ENCODE data around the gene PIP. TPM values are rescaled to one million over a fixed set of nuclear protein-coding genes. Genes with fewer than 3 reads are reported as not detected.

Gene PIP
- total RNA-seq, 1 experiment from 2014 or later, result not detected

GRCh38 chr7:143126146-143126545, 5.7 kb upstream of the PIP start:
- Mint-ChIP-seq H3K4me3 (ENCODE audit: unreplicated experiment) (no peak overlapping the region), H3K27ac (ENCODE audit: unreplicated experiment) (no peak overlapping the region), H3K4me1 (ENCODE audit: low read depth, unreplicated experiment) (no peaks in the 10 kb centered on the region), H3K36me3 (ENCODE audit: insufficient read depth, unreplicated experiment) (no peaks in the 10 kb centered on the region), H3K27me3 (ENCODE audit: insufficient read depth, unreplicated experiment) (no peaks in the 10 kb centered on the region), H3K9me3 (ENCODE audit: unreplicated experiment) (peaks cover 20% of the 10 kb centered on the region)
- H3K4me3 ChIP-seq (ENCODE audit: low read depth, low read length), result no peak overlapping the region
- no peaks in the 10 kb centered on the region for H3K27me3 ChIP-seq (replicated peaks; ENCODE audit: control insufficient read depth, insufficient read depth, low read length)
- intact Hi-C loops (cut with micrococcal nuclease; ENCODE audit: unreplicated experiment), result no loop called here
- no peaks in the 10 kb centered on the region for H3K4me1 ChIP-seq
- ChIA-PET POLR2A (no interaction called here), CTCF (no interaction called here)
- H3K9me3 ChIP-seq, result peaks cover 34% of the 10 kb centered on the region
- DNase-seq, result no peak
- no TSS peak for BruUV-seq (replicated peaks)
- H3K36me3 ChIP-seq (ENCODE audit: control insufficient read depth, insufficient read depth, low read length), result no peaks in the 10 kb centered on the region
- TF ChIP-seq CTCF (IDR thresholded peaks at IDR 0.05; ENCODE audit: insufficient read depth in 1 of 2, low read depth in 1 of 2, low read length in 1 of 2, severe bottlenecking in 1 of 2, unreplicated experiment in 1 of 2), result no peak

GRCh38 chr7:143129051-143129450, 2.8 kb upstream of the PIP start:
- Mint-ChIP-seq H3K4me1 (ENCODE audit: low read depth, unreplicated experiment) (no peaks in the 10 kb centered on the region), H3K4me3 (ENCODE audit: unreplicated experiment) (no peak overlapping the region), H3K27ac (ENCODE audit: unreplicated experiment) (no peak overlapping the region), H3K36me3 (ENCODE audit: insufficient read depth, unreplicated experiment) (no peaks in the 10 kb centered on the region), H3K9me3 (ENCODE audit: unreplicated experiment) (peaks cover 9% of the 10 kb centered on the region), H3K27me3 (ENCODE audit: insufficient read depth, unreplicated experiment) (peaks cover 10% of the 10 kb centered on the region)
- no peaks in the 10 kb centered on the region for H3K4me1 ChIP-seq
- CTCF ChIA-PET, result no interaction called here
- intact Hi-C loops (cut with micrococcal nuclease; ENCODE audit: unreplicated experiment), result no loop called here
- H3K36me3 ChIP-seq (ENCODE audit: control insufficient read depth, insufficient read depth, low read length), result no peaks in the 10 kb centered on the region
- peaks cover 10% of the 10 kb centered on the region for H3K9me3 ChIP-seq
- H3K27me3 ChIP-seq (replicated peaks; ENCODE audit: control insufficient read depth, insufficient read depth, low read length), result no peaks in the 10 kb centered on the region
- no peak for DNase-seq
- no peak for TF ChIP-seq CTCF (IDR thresholded peaks at IDR 0.05; ENCODE audit: insufficient read depth in 1 of 2, low read depth in 1 of 2, low read length in 1 of 2, severe bottlenecking in 1 of 2, unreplicated experiment in 1 of 2)
- no TSS peak for BruUV-seq (replicated peaks)
- POLR2A ChIA-PET, result no interaction called here
- H3K4me3 ChIP-seq (ENCODE audit: low read depth, low read length), result no peak overlapping the region

GRCh38 chr7:143129477-143129876, 2.4 kb upstream of the PIP start:
- Mint-ChIP-seq H3K9me3 (ENCODE audit: unreplicated experiment) (peaks cover 9% of the 10 kb centered on the region), H3K4me3 (ENCODE audit: unreplicated experiment) (no peak overlapping the region), H3K27ac (ENCODE audit: unreplicated experiment) (no peak overlapping the region), H3K36me3 (ENCODE audit: insufficient read depth, unreplicated experiment) (no peaks in the 10 kb centered on the region), H3K4me1 (ENCODE audit: low read depth, unreplicated experiment) (no peaks in the 10 kb centered on the region), H3K27me3 (ENCODE audit: insufficient read depth, unreplicated experiment) (peaks cover 10% of the 10 kb centered on the region)
- intact Hi-C loops (cut with micrococcal nuclease; ENCODE audit: unreplicated experiment), result no loop called here
- Histone ChIP-seq H3K9me3 (peaks cover 6% of the 10 kb centered on the region), H3K4me3 (ENCODE audit: low read depth, low read length) (no peak overlapping the region), H3K27me3 (replicated peaks; ENCODE audit: control insufficient read depth, insufficient read depth, low read length) (no peaks in the 10 kb centered on the region), H3K4me1 (no peaks in the 10 kb centered on the region), H3K36me3 (ENCODE audit: control insufficient read depth, insufficient read depth, low read length) (no peaks in the 10 kb centered on the region)
- no peak for TF ChIP-seq CTCF (IDR thresholded peaks at IDR 0.05; ENCODE audit: insufficient read depth in 1 of 2, low read depth in 1 of 2, low read length in 1 of 2, severe bottlenecking in 1 of 2, unreplicated experiment in 1 of 2)
- CTCF ChIA-PET, result no interaction called here
- BruUV-seq (replicated peaks), result no TSS peak
- no peak for DNase-seq
- POLR2A ChIA-PET, result no interaction called here
